Neural crest cell (in vitro differentiated cells): ENCODE results near the gene ABCB10. TPM values are rescaled to one million over a fixed set of nuclear protein-coding genes. Genes with fewer than 3 reads are reported as not detected.
A peak's percentile ranks its signal among the peaks of the same experiment; 100 is the strongest.

Source experiments
- DNase-seq: peaks from one replicate; pipeline ENCODE4 v3.0.0; 2021; ENCODE audit warnings: low read depth, mixed read lengths, low spot score
- H3K27ac Mint-ChIP-seq: one replicate; pipeline ENCODE4 v1.8.0; 2021; ENCODE audit warnings: mild to moderate bottlenecking, mixed read lengths; ENCODE audit not compliant: unreplicated experiment
- H3K27me3 Mint-ChIP-seq: 2 replicates; pipeline ENCODE4 v1.8.0; 2021; ENCODE audit warnings: low read depth, mild to moderate bottlenecking, mixed read lengths
- H3K36me3 Mint-ChIP-seq: 2 replicates; pipeline ENCODE4 v1.8.0; 2021; ENCODE audit warnings: low read depth, mild to moderate bottlenecking, mixed read lengths
- H3K4me1 Mint-ChIP-seq: 2 replicates; pipeline ENCODE4 v1.8.0; 2021; ENCODE audit warnings: mixed read lengths
- H3K4me3 Mint-ChIP-seq: one replicate; pipeline ENCODE4 v1.8.0; 2021; ENCODE audit warnings: mild to moderate bottlenecking, mixed read lengths
- H3K9me3 Mint-ChIP-seq: 2 replicates; pipeline ENCODE4 v1.8.0; 2021; ENCODE audit warnings: mixed read lengths
- CTCF ChIP-seq: fragments of 200-600 bp; sonication (generic); conservative IDR thresholded peaks from 2 replicates; pipeline ENCODE4 v1.5.0; 2021; ENCODE audit warnings: antibody characterized with exemption, mild to moderate bottlenecking
- total RNA-seq: library from RNA; stranded (reverse); gene quantifications from 2 replicates; pipeline ENCODE4 v1.2.1, GENCODE V29; 2021

Gene ABCB10
- total RNA-seq, 1 donor from 2014 or later = 24.0 TPM

DNA sequence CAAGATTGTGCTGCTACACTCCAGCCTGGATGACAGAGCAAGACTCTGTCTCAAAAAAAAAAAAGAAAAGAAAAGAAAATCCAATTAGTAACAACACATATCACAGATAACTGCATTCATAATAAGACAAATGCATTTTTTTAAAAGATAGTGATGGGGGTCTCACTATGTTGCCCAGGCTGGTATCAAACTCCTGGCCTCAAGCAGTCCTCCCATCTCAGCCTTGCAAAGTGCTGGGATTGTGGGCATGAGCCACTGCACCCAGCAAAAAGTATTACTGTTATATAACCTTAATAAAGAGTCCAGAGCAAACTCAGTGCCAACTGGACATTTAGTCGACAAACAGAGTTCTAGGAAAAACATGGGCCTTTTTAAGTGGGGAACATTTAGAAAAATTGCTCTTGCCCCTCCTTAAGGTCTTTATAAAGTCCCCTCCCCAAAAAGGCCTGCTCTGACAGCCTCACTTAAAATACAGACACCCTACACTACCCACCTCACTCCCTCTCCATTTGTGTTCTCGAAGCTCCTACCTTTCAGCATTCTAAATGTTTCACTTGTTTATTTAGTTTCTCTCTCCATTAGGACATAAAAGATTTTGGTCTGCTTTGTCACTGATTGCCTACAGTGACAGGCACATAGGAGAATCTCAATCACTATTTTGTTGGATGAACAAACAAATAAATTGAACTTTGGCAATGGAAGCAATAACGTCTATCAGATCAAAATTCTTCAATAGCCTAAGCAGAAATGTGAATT, 7.5 kb downstream of the ABCB10 start:
- H3K27ac Mint-ChIP-seq = no peak overlapping the region
- H3K36me3 Mint-ChIP-seq = no peaks in the 10 kb centered on the region
- H3K4me1 Mint-ChIP-seq = peaks cover 37% of the 10 kb centered on the region
- no peak for DNase-seq
- no peak overlapping the region for H3K4me3 Mint-ChIP-seq
- H3K9me3 Mint-ChIP-seq = no peaks in the 10 kb centered on the region
- TF ChIP-seq CTCF = no peak
- H3K27me3 Mint-ChIP-seq = no peaks in the 10 kb centered on the region

DNA sequence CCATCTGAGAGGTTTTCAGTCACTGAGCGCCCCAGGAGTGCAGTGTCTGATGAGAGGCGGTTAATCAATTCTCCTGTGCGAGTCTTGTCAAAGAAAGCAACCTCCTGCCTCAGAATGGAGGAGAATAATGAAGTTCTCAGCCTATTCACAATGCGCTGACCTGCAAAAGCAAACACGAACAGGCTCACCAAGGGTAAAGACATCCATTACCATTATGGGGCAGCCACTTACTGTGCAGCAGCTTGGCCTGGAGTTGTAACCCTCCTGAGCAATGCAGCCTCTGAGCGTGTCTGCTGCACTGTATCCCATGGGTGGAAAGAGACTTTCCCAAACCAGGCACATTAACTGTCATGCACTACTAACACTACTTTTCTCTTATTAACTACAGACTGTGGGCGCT, 11.0 kb downstream of the ABCB10 start:
- Mint-ChIP-seq H3K27me3 (no peaks in the 10 kb centered on the region), H3K4me1 (peaks cover 16% of the 10 kb centered on the region), H3K27ac (peak overlapping the region; percentile 71), H3K9me3 (no peaks in the 10 kb centered on the region), H3K36me3 (peaks cover 8% of the 10 kb centered on the region), H3K4me3 (no peak overlapping the region)
- TF ChIP-seq CTCF = no peak
- no peak for DNase-seq

DNA sequence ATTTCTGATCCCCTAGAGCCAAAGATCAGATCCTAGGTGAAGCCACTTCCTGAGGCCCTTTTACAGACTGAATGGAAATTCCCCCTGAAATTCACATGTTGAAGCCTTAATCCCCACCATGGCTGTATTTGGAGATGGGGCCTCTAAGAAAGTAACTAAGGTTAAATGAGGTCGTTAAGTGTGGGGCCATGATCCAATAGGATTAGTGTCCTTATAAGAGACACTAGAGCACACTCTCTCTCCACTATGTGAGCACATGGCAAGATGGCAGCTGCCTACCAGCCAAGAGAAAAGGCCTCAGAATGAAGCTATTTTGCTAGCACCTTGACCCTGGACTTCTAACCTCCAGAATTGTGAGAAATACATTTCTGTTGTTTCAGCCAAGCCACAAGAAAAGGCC, 13.9 kb downstream of the ABCB10 start:
- no peak for DNase-seq
- H3K4me1 Mint-ChIP-seq = peaks cover 7% of the 10 kb centered on the region
- H3K27me3 Mint-ChIP-seq = no peaks in the 10 kb centered on the region
- no peaks in the 10 kb centered on the region for H3K9me3 Mint-ChIP-seq
- no peak overlapping the region for H3K4me3 Mint-ChIP-seq
- TF ChIP-seq CTCF = no peak
- no peak overlapping the region for H3K27ac Mint-ChIP-seq
- peaks cover 14% of the 10 kb centered on the region for H3K36me3 Mint-ChIP-seq

DNA sequence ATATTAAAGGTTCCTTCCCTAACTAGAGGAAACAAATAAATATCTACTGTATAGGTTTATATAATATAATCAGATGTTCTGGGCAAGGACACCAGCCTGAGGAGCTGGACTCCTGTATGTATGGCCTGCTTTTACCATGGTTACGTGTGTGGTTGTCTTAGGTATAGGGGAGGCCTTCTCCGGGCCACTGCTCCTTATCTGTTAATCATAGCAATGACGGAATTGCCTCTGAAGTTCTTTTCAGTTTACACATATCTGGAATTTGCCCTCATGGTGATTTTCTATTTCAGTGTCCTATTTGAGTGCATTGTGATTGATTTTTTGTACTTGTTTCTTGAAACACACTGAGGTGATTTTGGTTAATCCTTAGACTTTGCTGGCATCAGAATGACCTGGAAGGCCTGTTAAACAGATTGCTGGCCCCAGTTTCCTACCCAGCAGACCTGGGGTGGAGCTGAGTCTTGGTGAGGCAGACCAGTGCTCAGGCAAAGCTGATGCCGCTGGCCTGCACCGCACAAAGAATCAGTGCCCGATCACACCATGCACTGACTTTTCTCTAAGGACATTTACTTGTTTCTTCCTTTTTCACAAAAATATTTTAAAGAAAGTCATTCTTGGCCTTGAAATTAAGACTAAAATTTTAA, 18.5 kb downstream of the ABCB10 start:
- no peak overlapping the region for H3K27ac Mint-ChIP-seq
- H3K4me3 Mint-ChIP-seq = no peak overlapping the region
- DNase-seq = no peak
- no peaks in the 10 kb centered on the region for H3K9me3 Mint-ChIP-seq
- peaks cover 15% of the 10 kb centered on the region for H3K36me3 Mint-ChIP-seq
- no peaks in the 10 kb centered on the region for H3K27me3 Mint-ChIP-seq
- TF ChIP-seq CTCF = no peak
- no peaks in the 10 kb centered on the region for H3K4me1 Mint-ChIP-seq

GRCh38 chr1:229538945-229539344, 19.6 kb downstream of the ABCB10 start:
- DNase-seq = no peak
- no peak for TF ChIP-seq CTCF
- Mint-ChIP-seq H3K9me3 (no peaks in the 10 kb centered on the region), H3K4me3 (no peak overlapping the region), H3K27ac (no peak overlapping the region), H3K4me1 (no peaks in the 10 kb centered on the region), H3K27me3 (no peaks in the 10 kb centered on the region), H3K36me3 (peaks cover 17% of the 10 kb centered on the region)
